OCI-LY7 (cell line): ENCODE results near the gene INTS11. TPM values are rescaled to one million over a fixed set of nuclear protein-coding genes. Genes with fewer than 3 reads are reported as not detected.

Experiments used
- BruUV-seq: library from RNA; stranded (reverse); fragments of 400-500 nt; replicated peaks from 2 replicates; lab custom pipeline; 2021; lab: Mats Ljungman, UMichigan
- CTCF ChIA-PET: fragments of 300-600 bp; sonication (Branson Sonifier 250); formaldehyde crosslinking; loops from one replicate; lab custom pipeline; 2022; ENCODE audit warnings: antibody characterized with exemption; ENCODE audit not compliant: unreplicated experiment; lab: Charles Lee
- POLR2A ChIA-PET: fragments of 300-600 bp; sonication (Branson Sonifier 250); formaldehyde crosslinking; loops from one replicate; lab custom pipeline; 2022; ENCODE audit warnings: antibody characterized with exemption; lab: Charles Lee
- DNase-seq: peaks from one replicate; pipeline ENCODE4 v3.0.0-alpha.2; 2015; ENCODE audit warnings: low spot score
- H2AFZ ChIP-seq: fragments of 200-600 bp; sonication (generic), shearing (Covaris generic); 2 replicates; pipeline ENCODE4 v1.6.1; 2014; ENCODE audit warnings: mild to moderate bottlenecking, antibody characterized with exemption, low read length, moderate library complexity
- H3K27ac ChIP-seq: fragments of 200-600 bp; sonication (generic); 2 replicates; pipeline ENCODE4 v1.5.1; 2014; ENCODE audit warnings: mixed run types, low read depth, mild to moderate bottlenecking, moderate library complexity, low read length, inconsistent platforms; ENCODE audit not compliant: poor library complexity, severe bottlenecking
- H3K36me3 ChIP-seq: fragments of 200-600 bp; sonication (generic); 2 replicates; pipeline ENCODE4 v1.6.1; 2014; ENCODE audit warnings: mild to moderate bottlenecking, antibody characterized with exemption, low read length, moderate library complexity, mixed read lengths; ENCODE audit not compliant: insufficient read depth
- H3K4me1 ChIP-seq: fragments of 200-600 bp; sonication (generic); 2 replicates; pipeline ENCODE4 v1.5.1; 2014; ENCODE audit warnings: mild to moderate bottlenecking, low read length; ENCODE audit not compliant: insufficient read depth, poor library complexity, severe bottlenecking
- H3K4me2 ChIP-seq: fragments of 200-600 bp; sonication (generic); 2 replicates; pipeline ENCODE4 v1.6.1; 2014; ENCODE audit warnings: mild to moderate bottlenecking, low read length
- H3K4me3 ChIP-seq: fragments of 200-600 bp; sonication (generic); 2 replicates; pipeline ENCODE4 v1.5.1; 2014; ENCODE audit warnings: mild to moderate bottlenecking, low read depth, low read length; ENCODE audit not compliant: poor library complexity, severe bottlenecking
- H3K79me2 ChIP-seq: fragments of 200-600 bp; sonication (generic); 2 replicates; pipeline ENCODE4 v1.6.1; 2016; ENCODE audit warnings: low read depth, mild to moderate bottlenecking, low read length, moderate library complexity, mixed read lengths; ENCODE audit not compliant: insufficient read depth
- H3K9me2 ChIP-seq: fragments of 200-600 bp; sonication (generic); 2 replicates; pipeline ENCODE4 v1.6.1; 2016; ENCODE audit warnings: mild to moderate bottlenecking, low read length, mixed read lengths; ENCODE audit not compliant: insufficient read depth
- H3K9me3 ChIP-seq: fragments of 200-600 bp; sonication (generic); 2 replicates; pipeline ENCODE4 v1.6.1; 2014; ENCODE audit warnings: mild to moderate bottlenecking, mixed run types, low read length, mixed read lengths
- H4K20me1 ChIP-seq: fragments of 200-600 bp; sonication (generic); 2 replicates; pipeline ENCODE4 v1.6.1; 2014; ENCODE audit warnings: mild to moderate bottlenecking, antibody characterized with exemption, low read length, moderate library complexity, mixed read lengths; ENCODE audit not compliant: insufficient read depth
- EZH2phosphoT487 ChIP-seq: fragments of 200-600 bp; sonication (generic); IDR thresholded peaks from 2 replicates; pipeline ENCODE4 v1.6.1; 2018; ENCODE audit warnings: low read depth, borderline replicate concordance, mild to moderate bottlenecking, mixed run types, antibody characterized with exemption, low read length, moderate library complexity, mixed read lengths
- intact Hi-C: fragments of 100-400 bp; cut with micrococcal nuclease; formaldehyde crosslinking; loops from one replicate; pipeline ENCODE4 v1.10.0; 2022; ENCODE audit not compliant: unreplicated experiment
- total RNA-seq, 2 experiments: library from RNA; depleted of rRNA in 1 of 2; stranded (reverse); fragments of >200 nt in 1 of 2; shearing (Covaris generic) in 1 of 2; gene quantifications; 2 replicates each; pipeline ENCODE4 v1.2.3, GENCODE V29; 2014 to 2022
- TF ChIP-seq, protein P1 (sequence below): fragments of 200-600 bp; sonication (generic); conservative IDR thresholded peaks from 2 replicates; pipeline ENCODE4 v1.5.1; 2014; ENCODE audit warnings: mild to moderate bottlenecking, antibody characterized with exemption, low read length, moderate library complexity, mixed read lengths

INTS11 gene
- total RNA-seq, 2 experiments from 2014 or later = 142 to 146 TPM

DNA sequence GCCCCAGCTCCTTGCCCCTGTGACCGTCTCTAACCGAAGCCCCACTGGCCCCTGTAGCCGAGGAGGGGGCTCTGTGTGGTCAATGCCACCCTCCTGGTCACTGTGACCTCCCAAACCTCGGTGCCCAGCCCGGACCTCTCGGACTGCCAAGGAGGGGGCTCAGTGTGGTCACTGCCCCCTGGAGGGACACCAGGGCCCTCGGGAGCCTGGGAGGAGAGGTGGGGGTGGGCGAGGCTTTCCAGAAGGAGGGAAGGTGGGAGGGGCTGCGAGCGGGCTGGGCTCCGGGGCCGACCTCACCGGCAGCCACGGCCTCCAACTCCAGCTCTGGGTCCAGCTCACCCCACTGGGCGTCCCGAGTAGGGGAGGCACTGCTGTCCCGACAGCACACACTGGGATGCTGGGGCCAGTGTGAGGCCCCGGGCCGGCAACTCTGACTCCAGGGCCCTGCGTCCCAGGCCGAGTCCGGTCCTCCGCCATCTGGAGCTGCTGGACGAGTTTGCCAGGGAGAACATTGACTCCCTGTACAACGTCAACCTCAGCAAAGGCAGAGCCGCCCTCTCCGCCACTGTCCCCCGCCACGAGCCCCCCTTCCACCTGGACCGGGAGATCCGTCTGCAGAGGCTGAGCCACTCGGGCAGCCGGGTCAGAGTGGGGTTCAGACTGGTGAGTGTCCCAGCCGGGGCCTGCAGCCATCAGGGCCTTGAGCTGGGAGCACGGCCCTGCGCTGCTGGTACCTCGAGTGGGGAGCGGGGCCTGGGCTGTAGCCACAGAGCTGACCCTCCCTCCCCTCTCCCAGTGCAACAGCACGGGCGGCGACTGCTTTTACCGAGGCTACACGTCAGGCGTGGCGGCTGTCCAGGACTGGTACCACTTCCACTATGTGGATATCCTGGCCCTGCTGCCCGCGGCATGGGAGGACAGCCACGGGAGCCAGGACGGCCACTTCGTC is 37.9 kb downstream of the INTS11 start:
- intact Hi-C loops = no loop called here
- no peaks in the 10 kb centered on the region for H3K36me3 ChIP-seq
- H3K9me2 ChIP-seq = no peaks in the 10 kb centered on the region
- DNase-seq = no peak
- H3K9me3 ChIP-seq = no peaks in the 10 kb centered on the region
- CTCF ChIA-PET = no interaction called here
- no peak overlapping the region for H3K27ac ChIP-seq
- no peak overlapping the region for H3K4me3 ChIP-seq
- no peaks in the 10 kb centered on the region for H4K20me1 ChIP-seq
- POLR2A ChIA-PET = no interaction called here
- H2AFZ ChIP-seq = no peak overlapping the region
- no peak for TF ChIP-seq EZH2phosphoT487
- TF ChIP-seq, protein P1, sequence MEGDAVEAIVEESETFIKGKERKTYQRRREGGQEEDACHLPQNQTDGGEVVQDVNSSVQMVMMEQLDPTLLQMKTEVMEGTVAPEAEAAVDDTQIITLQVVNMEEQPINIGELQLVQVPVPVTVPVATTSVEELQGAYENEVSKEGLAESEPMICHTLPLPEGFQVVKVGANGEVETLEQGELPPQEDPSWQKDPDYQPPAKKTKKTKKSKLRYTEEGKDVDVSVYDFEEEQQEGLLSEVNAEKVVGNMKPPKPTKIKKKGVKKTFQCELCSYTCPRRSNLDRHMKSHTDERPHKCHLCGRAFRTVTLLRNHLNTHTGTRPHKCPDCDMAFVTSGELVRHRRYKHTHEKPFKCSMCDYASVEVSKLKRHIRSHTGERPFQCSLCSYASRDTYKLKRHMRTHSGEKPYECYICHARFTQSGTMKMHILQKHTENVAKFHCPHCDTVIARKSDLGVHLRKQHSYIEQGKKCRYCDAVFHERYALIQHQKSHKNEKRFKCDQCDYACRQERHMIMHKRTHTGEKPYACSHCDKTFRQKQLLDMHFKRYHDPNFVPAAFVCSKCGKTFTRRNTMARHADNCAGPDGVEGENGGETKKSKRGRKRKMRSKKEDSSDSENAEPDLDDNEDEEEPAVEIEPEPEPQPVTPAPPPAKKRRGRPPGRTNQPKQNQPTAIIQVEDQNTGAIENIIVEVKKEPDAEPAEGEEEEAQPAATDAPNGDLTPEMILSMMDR = no peak
- H3K79me2 ChIP-seq = no peaks in the 10 kb centered on the region
- no TSS peak for BruUV-seq
- no peaks in the 10 kb centered on the region for H3K4me1 ChIP-seq
- H3K4me2 ChIP-seq = no peak overlapping the region

DNA sequence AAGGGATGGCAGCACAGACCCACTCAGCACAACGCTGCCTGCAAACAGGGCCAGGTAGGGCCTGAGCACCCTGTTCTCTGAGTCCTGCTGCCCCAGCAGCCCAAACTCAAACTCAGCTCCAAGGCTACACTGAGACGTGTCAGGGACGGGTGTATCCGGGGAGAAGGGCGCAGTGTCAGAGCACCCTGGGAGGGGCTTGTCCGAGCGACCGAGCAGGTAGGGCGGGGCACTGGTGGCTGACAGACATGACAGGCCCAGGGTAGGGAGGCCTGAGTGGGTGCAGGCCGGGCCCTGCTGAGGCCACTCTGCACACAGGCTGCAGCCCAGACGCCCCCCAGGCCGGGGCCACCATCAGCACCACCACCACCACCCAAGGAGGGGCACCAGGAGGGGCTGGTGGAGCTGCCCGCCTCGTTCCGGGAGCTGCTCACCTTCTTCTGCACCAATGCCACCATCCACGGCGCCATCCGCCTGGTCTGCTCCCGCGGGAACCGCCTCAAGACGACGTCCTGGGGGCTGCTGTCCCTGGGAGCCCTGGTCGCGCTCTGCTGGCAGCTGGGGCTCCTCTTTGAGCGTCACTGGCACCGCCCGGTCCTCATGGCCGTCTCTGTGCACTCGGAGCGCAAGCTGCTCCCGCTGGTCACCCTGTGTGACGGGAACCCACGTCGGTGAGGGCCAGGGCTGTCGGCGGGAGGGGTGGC is 38.7 kb downstream of the INTS11 start:
- Histone ChIP-seq H3K4me1 (no peaks in the 10 kb centered on the region), H2AFZ (no peak overlapping the region), H3K9me3 (no peaks in the 10 kb centered on the region), H4K20me1 (no peaks in the 10 kb centered on the region), H3K9me2 (no peaks in the 10 kb centered on the region), H3K4me3 (no peak overlapping the region), H3K79me2 (no peaks in the 10 kb centered on the region), H3K4me2 (no peak overlapping the region), H3K36me3 (no peaks in the 10 kb centered on the region), H3K27ac (no peak overlapping the region)
- intact Hi-C loops = no loop called here
- TF ChIP-seq EZH2phosphoT487 = no peak
- TF ChIP-seq, protein P1 = no peak
- POLR2A ChIA-PET = no interaction called here
- DNase-seq = no peak
- no TSS peak for BruUV-seq
- CTCF ChIA-PET = no interaction called here
